A549 (cell line): ENCODE data around the gene BBS4.
"Not testable (repeated sequence)": the region's sequence is repeated elsewhere in the genome, so short reads cannot be mapped to it uniquely, and the experiment has no call there.

Experiments used
- CEBPB ChIP-seq, 2 experiments: fragments of >200 bp in 1 of 2; sonication (Bioruptor Twin) in 1 of 2; formaldehyde crosslinking in 1 of 2; IDR thresholded peaks; 2 replicates each; pipeline ENCODE4 v1.6.1; 2012 to 2016
- CHD2 ChIP-seq: fragments of 150-350 bp; IDR thresholded peaks from 2 replicates; pipeline ENCODE4 v1.6.1; 2014; ENCODE audit warnings: low read length; ENCODE audit not compliant: partially characterized antibody
- HDAC2 ChIP-seq: fragments of 200-600 bp; sonication (generic); IDR thresholded peaks from 2 replicates; pipeline ENCODE4 v1.6.1; 2016
- HEYL ChIP-seq: fragments of 250-450 bp; sonication (Bioruptor Pico); IDR thresholded peaks from 2 replicates; pipeline ENCODE4 v1.8.0; 2021; ENCODE audit warnings: mild to moderate bottlenecking, moderate library complexity
- HOXB13 ChIP-seq: fragments of 250-450 bp; sonication (Bioruptor Pico); IDR thresholded peaks from 2 replicates; pipeline ENCODE4 v1.5.0; 2020; ENCODE audit warnings: low read depth, mild to moderate bottlenecking, moderate library complexity
- MYC ChIP-seq: IDR thresholded peaks from 2 replicates; pipeline ENCODE4 v1.6.1; 2012; ENCODE audit warnings: mild to moderate bottlenecking, inconsistent platforms, low read length, improper control_type of control experiment, borderline replicate concordance
- POLR2A ChIP-seq: IDR thresholded peaks from 2 replicates; pipeline ENCODE4 v1.6.1; 2012; ENCODE audit warnings: mild to moderate bottlenecking, low read length
- RAD21 ChIP-seq, 2 experiments: fragments of >200 bp in 1 of 2; sonication (Bioruptor Twin) in 1 of 2; formaldehyde crosslinking in 1 of 2; IDR thresholded peaks in 1 of 2; conservative IDR thresholded peaks in 1 of 2; 2 replicates in 1 of 2; 3 replicates in 1 of 2; pipeline ENCODE4 v1.6.1; 2012 to 2018; ENCODE audit warnings: inconsistent platforms in 1 of 2
- SMC3 ChIP-seq: fragments of >200 bp; sonication (Bioruptor Twin); formaldehyde crosslinking; IDR thresholded peaks from 3 replicates; pipeline ENCODE4 v1.6.1; 2018; ENCODE audit warnings: inconsistent platforms
- TFCP2L1 ChIP-seq: fragments of 250-450 bp; sonication (Bioruptor Pico); IDR thresholded peaks from 2 replicates; pipeline ENCODE4 v1.5.0; 2021; ENCODE audit warnings: mild to moderate bottlenecking
- ZNF302 ChIP-seq: fragments of 250-450 bp; sonication (Bioruptor Pico); IDR thresholded peaks from 2 replicates; pipeline ENCODE4 v1.9.0; 2021; ENCODE audit warnings: inconsistent platforms, mild to moderate bottlenecking, moderate library complexity
- TF ChIP-seq, protein P1 (sequence below): fragments of >200 bp; sonication (Bioruptor Twin); formaldehyde crosslinking; IDR thresholded peaks from 3 replicates; pipeline ENCODE4 v1.5.1; 2016
- TF ChIP-seq, protein P2 (sequence below): fragments of 450-650 bp; IDR thresholded peaks from 2 replicates; pipeline ENCODE4 v1.6.1; 2014; ENCODE audit warnings: antibody characterized with exemption
- TF ChIP-seq, protein P3 (sequence below): fragments of 250-450 bp; sonication (Bioruptor Pico); IDR thresholded peaks from 2 replicates; pipeline ENCODE4 v1.5.0; 2021; ENCODE audit warnings: mild to moderate bottlenecking, moderate library complexity, borderline replicate concordance

DNA sequence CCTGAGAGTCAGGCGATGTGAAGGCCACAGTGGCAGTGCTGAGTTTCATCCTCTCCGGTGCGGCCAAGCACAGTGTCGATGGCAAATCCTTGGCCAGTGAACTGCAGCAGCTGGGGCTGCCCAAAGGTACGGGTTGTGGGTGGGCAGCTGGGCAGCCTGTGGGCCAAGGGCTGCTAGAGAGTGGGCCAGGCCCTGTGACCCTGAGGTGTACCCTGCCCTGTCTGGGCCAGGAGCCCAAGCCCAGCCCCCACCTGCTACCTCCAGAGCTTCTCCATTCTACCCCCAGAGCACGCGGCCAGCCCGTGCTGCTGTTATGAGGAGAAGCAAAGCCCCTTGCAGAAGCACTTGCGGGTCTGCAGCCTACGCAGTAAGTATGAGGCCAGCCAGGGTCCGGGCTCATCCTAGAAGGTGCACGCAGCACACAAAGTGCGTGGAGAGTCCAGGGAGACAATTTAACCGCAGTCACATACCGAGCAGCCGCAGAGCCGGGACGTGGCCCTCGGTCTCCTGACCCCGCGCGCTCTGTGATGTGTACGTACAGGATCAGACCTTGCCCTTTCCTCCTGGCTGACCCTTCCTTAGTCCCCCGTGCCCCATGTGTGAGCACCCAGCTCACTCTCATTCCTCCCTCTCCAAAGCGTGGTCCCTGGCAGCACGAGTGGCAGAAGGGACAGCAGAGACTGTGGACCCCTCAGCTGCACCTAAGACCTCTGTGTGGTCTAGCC is 46.1 kb upstream of the BBS4 start:
- TF ChIP-seq, protein P1, sequence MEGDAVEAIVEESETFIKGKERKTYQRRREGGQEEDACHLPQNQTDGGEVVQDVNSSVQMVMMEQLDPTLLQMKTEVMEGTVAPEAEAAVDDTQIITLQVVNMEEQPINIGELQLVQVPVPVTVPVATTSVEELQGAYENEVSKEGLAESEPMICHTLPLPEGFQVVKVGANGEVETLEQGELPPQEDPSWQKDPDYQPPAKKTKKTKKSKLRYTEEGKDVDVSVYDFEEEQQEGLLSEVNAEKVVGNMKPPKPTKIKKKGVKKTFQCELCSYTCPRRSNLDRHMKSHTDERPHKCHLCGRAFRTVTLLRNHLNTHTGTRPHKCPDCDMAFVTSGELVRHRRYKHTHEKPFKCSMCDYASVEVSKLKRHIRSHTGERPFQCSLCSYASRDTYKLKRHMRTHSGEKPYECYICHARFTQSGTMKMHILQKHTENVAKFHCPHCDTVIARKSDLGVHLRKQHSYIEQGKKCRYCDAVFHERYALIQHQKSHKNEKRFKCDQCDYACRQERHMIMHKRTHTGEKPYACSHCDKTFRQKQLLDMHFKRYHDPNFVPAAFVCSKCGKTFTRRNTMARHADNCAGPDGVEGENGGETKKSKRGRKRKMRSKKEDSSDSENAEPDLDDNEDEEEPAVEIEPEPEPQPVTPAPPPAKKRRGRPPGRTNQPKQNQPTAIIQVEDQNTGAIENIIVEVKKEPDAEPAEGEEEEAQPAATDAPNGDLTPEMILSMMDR, result not testable (repeated sequence)
- TF ChIP-seq ZNF302; SMC3; CEBPB (IDR thresholded peaks at IDR 0.05); HDAC2; RAD21 (conservative IDR thresholded peaks at IDR 0.05 in 1 of 2, IDR thresholded peaks at IDR 0.05 in 1 of 2); HEYL (CRISPR knock-in tag); HOXB13; TFCP2L1 (CRISPR knock-in tag); MYC; POLR2A; CHD2: not testable (repeated sequence)
- TF ChIP-seq, protein P2, sequence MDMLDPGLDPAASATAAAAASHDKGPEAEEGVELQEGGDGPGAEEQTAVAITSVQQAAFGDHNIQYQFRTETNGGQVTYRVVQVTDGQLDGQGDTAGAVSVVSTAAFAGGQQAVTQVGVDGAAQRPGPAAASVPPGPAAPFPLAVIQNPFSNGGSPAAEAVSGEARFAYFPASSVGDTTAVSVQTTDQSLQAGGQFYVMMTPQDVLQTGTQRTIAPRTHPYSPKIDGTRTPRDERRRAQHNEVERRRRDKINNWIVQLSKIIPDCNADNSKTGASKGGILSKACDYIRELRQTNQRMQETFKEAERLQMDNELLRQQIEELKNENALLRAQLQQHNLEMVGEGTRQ, result not testable (repeated sequence)
- TF ChIP-seq, protein P3, sequence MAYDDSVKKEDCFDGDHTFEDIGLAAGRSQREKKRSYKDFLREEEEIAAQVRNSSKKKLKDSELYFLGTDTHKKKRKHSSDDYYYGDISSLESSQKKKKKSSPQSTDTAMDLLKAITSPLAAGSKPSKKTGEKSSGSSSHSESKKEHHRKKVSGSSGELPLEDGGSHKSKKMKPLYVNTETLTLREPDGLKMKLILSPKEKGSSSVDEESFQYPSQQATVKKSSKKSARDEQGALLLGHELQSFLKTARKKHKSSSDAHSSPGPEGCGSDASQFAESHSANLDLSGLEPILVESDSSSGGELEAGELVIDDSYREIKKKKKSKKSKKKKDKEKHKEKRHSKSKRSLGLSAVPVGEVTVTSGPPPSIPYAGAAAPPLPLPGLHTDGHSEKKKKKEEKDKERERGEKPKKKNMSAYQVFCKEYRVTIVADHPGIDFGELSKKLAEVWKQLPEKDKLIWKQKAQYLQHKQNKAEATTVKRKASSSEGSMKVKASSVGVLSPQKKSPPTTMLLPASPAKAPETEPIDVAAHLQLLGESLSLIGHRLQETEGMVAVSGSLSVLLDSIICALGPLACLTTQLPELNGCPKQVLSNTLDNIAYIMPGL, result not testable (repeated sequence)
